CD14-positive monocyte (primary cell): Measurements from ENCODE around the gene SUSD4. TPM values are rescaled to one million over a fixed set of nuclear protein-coding genes. Genes with fewer than 3 reads are reported as not detected.

Experiments used
- DNase-seq, 3 donors: peaks; one replicate each; pipeline ENCODE4 v3.0.0-alpha.2; 2011 to 2022
- H2AFZ ChIP-seq: 2 replicates; pipeline ENCODE4 v1.6.0; 2012; ENCODE audit warnings: mild to moderate bottlenecking, low read depth, low read length, inconsistent platforms; ENCODE audit not compliant: insufficient read depth, poor library complexity, severe bottlenecking
- H3K27ac ChIP-seq, 2 donors: 1 replicate in 1 of 2; 2 replicates in 1 of 2; pipeline ENCODE4 v1.5.1; 2012 to 2013; ENCODE audit warnings: low read length in 2 of 2, control low read depth in 1 of 2, inconsistent platforms in 1 of 2, low read depth in 1 of 2, mild to moderate bottlenecking in 1 of 2
- H3K27me3 ChIP-seq, 2 donors: one replicate each; pipeline versions ENCODE4 v1.6.0 to v1.6.1; 2011 to 2013; ENCODE audit warnings: low read length in 2 of 2; ENCODE audit not compliant: control insufficient read depth in 2 of 2, insufficient read depth in 2 of 2
- H3K36me3 ChIP-seq, 2 donors: replicated peaks in 1 of 2; 1 replicate in 1 of 2; 2 replicates in 1 of 2; pipeline versions ENCODE4 v1.5.1 to v1.6.1; 2012 to 2013; ENCODE audit warnings: low read length in 2 of 2, control low read depth in 1 of 2, inconsistent platforms in 1 of 2, mild to moderate bottlenecking in 1 of 2; ENCODE audit not compliant: insufficient read depth in 2 of 2, control insufficient read depth in 1 of 2
- H3K4me1 ChIP-seq, 2 donors: 1 replicate in 1 of 2; 2 replicates in 1 of 2; pipeline versions ENCODE4 v1.5.1 to v1.6.1; 2012 to 2013; ENCODE audit warnings: low read length in 2 of 2, control low read depth in 1 of 2, inconsistent platforms in 1 of 2, mild to moderate bottlenecking in 1 of 2, moderate library complexity in 1 of 2; ENCODE audit not compliant: insufficient read depth in 2 of 2, control insufficient read depth in 1 of 2
- H3K4me2 ChIP-seq: replicated peaks from 2 replicates; pipeline ENCODE3; 2012; ENCODE audit warnings: low read length, moderate library complexity, mild to moderate bottlenecking; ENCODE audit not compliant: poor library complexity, severe bottlenecking; ENCODE audit errors: extremely low read depth
- H3K4me3 ChIP-seq, 3 experiments: fragments of 200-600 bp in 1 of 3; sonication (generic) in 1 of 3; replicated peaks in 1 of 3; 1 replicate in 2 of 3; 2 replicates in 1 of 3; pipeline ENCODE4 v1.5.1; 2011 to 2013; ENCODE audit warnings: low read length in 3 of 3, mild to moderate bottlenecking in 3 of 3, control low read depth in 2 of 3, low read depth in 2 of 3, inconsistent platforms in 1 of 3, moderate library complexity in 1 of 3
- H3K79me2 ChIP-seq: 2 replicates; pipeline ENCODE4 v1.6.0; 2012; ENCODE audit warnings: mild to moderate bottlenecking, control low read depth, inconsistent platforms, low read length, moderate library complexity; ENCODE audit not compliant: insufficient read depth
- H3K9ac ChIP-seq: 2 replicates; pipeline ENCODE4 v1.6.0; 2017; ENCODE audit warnings: low read length, mild to moderate bottlenecking; ENCODE audit not compliant: insufficient read depth, poor library complexity, severe bottlenecking
- H3K9me3 ChIP-seq, 2 donors: replicated peaks in 1 of 2; 1 replicate in 1 of 2; 2 replicates in 1 of 2; pipeline versions ENCODE4 v1.5.1 to v1.6.1; 2012 to 2013; ENCODE audit warnings: low read length in 2 of 2, control low read depth in 1 of 2; ENCODE audit not compliant: control insufficient read depth in 1 of 2, insufficient read depth in 1 of 2
- H4K20me1 ChIP-seq: 2 replicates; pipeline ENCODE4 v1.6.0; 2012; ENCODE audit warnings: mild to moderate bottlenecking, low read length, control low read depth, moderate library complexity; ENCODE audit not compliant: insufficient read depth
- H3K27ac Mint-ChIP-seq, 7 donors: one replicate each; pipeline ENCODE4 v1.8.0; 2020; ENCODE audit warnings: mild to moderate bottlenecking in 7 of 7, mixed read lengths in 7 of 7, moderate library complexity in 6 of 7, inconsistent platforms in 2 of 7
- H3K27me3 Mint-ChIP-seq, 3 donors: one replicate each; pipeline ENCODE4 v1.8.0; 2021 to 2022; ENCODE audit warnings: low read depth in 3 of 3, mild to moderate bottlenecking in 3 of 3, mixed read lengths in 3 of 3, moderate library complexity in 3 of 3, inconsistent platforms in 1 of 3
- H3K36me3 Mint-ChIP-seq, 2 donors: one replicate each; pipeline ENCODE4 v1.8.0; 2020; ENCODE audit warnings: mixed read lengths in 2 of 2, inconsistent platforms in 1 of 2, mild to moderate bottlenecking in 1 of 2
- H3K4me1 Mint-ChIP-seq: one replicate; pipeline ENCODE4 v1.8.0; 2020; ENCODE audit warnings: mild to moderate bottlenecking, mixed read lengths
- H3K4me3 Mint-ChIP-seq, 2 donors: one replicate each; pipeline ENCODE4 v1.8.0; 2020; ENCODE audit warnings: mild to moderate bottlenecking in 2 of 2, mixed read lengths in 2 of 2, moderate library complexity in 1 of 2
- H3K9me3 Mint-ChIP-seq, 7 donors: one replicate each; pipeline ENCODE4 v1.8.0; 2020 to 2022; ENCODE audit warnings: mixed read lengths in 7 of 7, mild to moderate bottlenecking in 6 of 7, moderate library complexity in 6 of 7, inconsistent platforms in 2 of 7
- CTCF ChIP-seq: fragments of 200-600 bp; IDR thresholded peaks from one replicate; pipeline ENCODE4 v1.8.0; 2022; ENCODE audit warnings: antibody characterized with exemption, mild to moderate bottlenecking
- WGBS: methylation state at CpG from one replicate; pipeline ENCODE4 v1.1.5; 2013; ENCODE audit warnings: missing lambda C conversion rate; ENCODE audit not compliant: insufficient coverage; 5-methylcytosine and 5-hydroxymethylcytosine counted together
- intact Hi-C, 2 donors: fragments of 100-400 bp; cut with micrococcal nuclease; formaldehyde crosslinking; loops; one replicate each; pipeline versions ENCODE4 v1.15.0 to v1.15.1; 2023
- polyA plus RNA-seq, 3 donors: library from polyadenylated mRNA; depleted of rRNA in 1 of 3; unstranded in 2 of 3; stranded (reverse) in 1 of 3; fragments of 300-500 nt in 2 of 3; fragments of >200 nt in 1 of 3; fragmentation: Illumina TruSeq in 2 of 3; gene quantifications; 1 replicate in 2 of 3; 2 replicates in 1 of 3; pipeline ENCODE4 v1.2.3, GENCODE V29; 2012 to 2021

The SUSD4 gene
- polyA plus RNA-seq, 3 donors: 0.34 to 0.92 (median 0.50) TPM

DNA sequence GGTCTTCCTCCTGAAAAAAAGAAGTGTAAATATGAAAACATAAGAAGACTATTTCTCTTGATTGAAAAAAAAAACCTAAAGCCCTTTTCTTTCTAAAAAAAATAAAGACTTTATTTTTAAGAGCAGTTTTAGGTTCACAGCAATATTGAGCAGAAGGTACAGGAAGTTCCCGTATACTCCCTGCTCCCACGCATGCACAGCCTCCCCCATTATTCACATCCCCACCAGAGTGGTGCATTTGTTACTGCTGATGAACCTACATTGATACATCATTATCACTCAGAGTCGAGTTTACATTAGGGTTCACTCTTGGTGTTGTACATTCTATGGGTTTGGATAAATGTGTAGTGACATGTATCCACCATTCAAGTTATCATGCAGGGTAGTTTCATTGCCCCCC lies 128.9 kb downstream of the SUSD4 start:
- DNase-seq: no peak
- H3K9me3 Mint-ChIP-seq: peaks cover 0 to 10% (median 3%) of the 10 kb centered on the region in 7 donors
- Histone ChIP-seq H3K4me1 (no peaks in the 10 kb centered on the region), H3K36me3 (no peaks in the 10 kb centered on the region), H3K9ac (no peak overlapping the region), H3K4me2 (no peak overlapping the region), H3K79me2 (no peaks in the 10 kb centered on the region), H3K9me3 (no peaks in the 10 kb centered on the region), H3K27ac (no peak overlapping the region), H4K20me1 (no peaks in the 10 kb centered on the region), H3K4me3 (no peak overlapping the region), H3K27me3 (no peaks in the 10 kb centered on the region), H2AFZ (no peak overlapping the region)
- no peak overlapping the region for H3K27ac Mint-ChIP-seq
- no peak overlapping the region for H3K4me3 Mint-ChIP-seq
- H3K36me3 Mint-ChIP-seq: no peaks in the 10 kb centered on the region
- intact Hi-C loops: no loop called here
- WGBS: no CpG with 5 or more reads among the region's 3 CpGs
- peaks cover 2 to 10% (median 6%) of the 10 kb centered on the region in 3 donors for H3K27me3 Mint-ChIP-seq
- no peaks in the 10 kb centered on the region for H3K4me1 Mint-ChIP-seq
- no peak for TF ChIP-seq CTCF

DNA sequence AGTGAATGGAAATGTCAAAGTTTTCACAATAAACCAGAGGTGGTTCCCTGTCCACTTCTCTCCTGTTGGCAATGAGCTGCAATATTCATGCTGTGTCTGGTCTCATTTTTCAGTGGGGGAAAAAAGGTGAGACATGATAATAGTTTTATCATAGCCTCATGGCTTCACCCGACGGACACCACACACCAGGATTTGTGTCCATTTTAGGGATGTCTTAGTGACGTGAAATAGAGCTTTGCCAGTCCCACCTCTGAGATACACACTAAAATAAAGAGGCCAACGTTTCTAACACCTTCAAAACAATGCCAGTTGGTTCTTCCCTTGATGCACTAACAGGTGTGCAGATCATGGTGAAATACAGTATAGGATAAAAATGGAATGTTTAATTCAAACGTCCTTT lies 129.4 kb downstream of the SUSD4 start:
- Mint-ChIP-seq H3K36me3 (no peaks in the 10 kb centered on the region), H3K27ac (no peak overlapping the region), H3K4me3 (no peak overlapping the region), H3K27me3 (peaks cover 2 to 10% (median 6%) of the 10 kb centered on the region in 3 donors), H3K9me3 (peaks cover 0 to 10% (median 3%) of the 10 kb centered on the region in 7 donors), H3K4me1 (no peaks in the 10 kb centered on the region)
- Histone ChIP-seq H3K4me2 (no peak overlapping the region), H3K9ac (no peak overlapping the region), H2AFZ (no peak overlapping the region), H3K36me3 (no peaks in the 10 kb centered on the region), H3K27me3 (no peaks in the 10 kb centered on the region), H3K4me1 (no peaks in the 10 kb centered on the region), H3K4me3 (no peak overlapping the region), H3K9me3 (no peaks in the 10 kb centered on the region), H3K27ac (no peak overlapping the region), H4K20me1 (no peaks in the 10 kb centered on the region), H3K79me2 (no peaks in the 10 kb centered on the region)
- WGBS: 80% methylated on average over 1 of the region's 5 CpGs
- intact Hi-C loops: no loop called here
- DNase-seq: no peak
- no peak for TF ChIP-seq CTCF
